Neural progenitor cell (in vitro differentiated cells): ENCODE measurements around the gene NCS1.

ENCODE experiments used
- EZH2 ChIP-seq: fragments of 200-600 bp; sonication (generic); IDR thresholded peaks from 2 replicates; pipeline ENCODE4 v1.6.1; 2017; ENCODE audit warnings: antibody characterized with exemption, mild to moderate bottlenecking, moderate library complexity
- TF ChIP-seq, protein P1 (sequence below): fragments of 200-600 bp; sonication (generic); IDR thresholded peaks from 2 replicates; pipeline ENCODE4 v1.5.1; 2017; ENCODE audit warnings: antibody characterized with exemption, mild to moderate bottlenecking

DNA sequence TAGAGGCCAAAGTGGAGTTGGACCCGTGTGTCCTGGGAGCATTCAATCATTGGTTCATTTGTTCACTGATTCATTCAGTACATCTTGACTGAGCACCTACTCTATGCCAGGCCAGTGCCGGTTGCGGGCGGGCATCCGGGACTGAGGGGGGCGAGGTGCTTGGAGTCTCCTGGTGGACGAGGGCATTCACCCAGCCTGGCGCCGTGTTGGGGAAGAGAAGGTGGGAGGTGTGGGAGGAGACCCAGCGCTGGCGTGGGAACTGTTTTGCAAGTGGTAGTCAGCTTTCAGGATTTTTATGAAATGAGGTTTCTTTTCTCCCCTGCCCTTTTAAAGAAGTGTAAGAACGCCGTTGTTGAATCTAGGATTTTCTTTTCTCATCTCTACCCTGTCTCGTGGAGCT lies 37.2 kb downstream of the NCS1 start:
- TF ChIP-seq, protein P1, sequence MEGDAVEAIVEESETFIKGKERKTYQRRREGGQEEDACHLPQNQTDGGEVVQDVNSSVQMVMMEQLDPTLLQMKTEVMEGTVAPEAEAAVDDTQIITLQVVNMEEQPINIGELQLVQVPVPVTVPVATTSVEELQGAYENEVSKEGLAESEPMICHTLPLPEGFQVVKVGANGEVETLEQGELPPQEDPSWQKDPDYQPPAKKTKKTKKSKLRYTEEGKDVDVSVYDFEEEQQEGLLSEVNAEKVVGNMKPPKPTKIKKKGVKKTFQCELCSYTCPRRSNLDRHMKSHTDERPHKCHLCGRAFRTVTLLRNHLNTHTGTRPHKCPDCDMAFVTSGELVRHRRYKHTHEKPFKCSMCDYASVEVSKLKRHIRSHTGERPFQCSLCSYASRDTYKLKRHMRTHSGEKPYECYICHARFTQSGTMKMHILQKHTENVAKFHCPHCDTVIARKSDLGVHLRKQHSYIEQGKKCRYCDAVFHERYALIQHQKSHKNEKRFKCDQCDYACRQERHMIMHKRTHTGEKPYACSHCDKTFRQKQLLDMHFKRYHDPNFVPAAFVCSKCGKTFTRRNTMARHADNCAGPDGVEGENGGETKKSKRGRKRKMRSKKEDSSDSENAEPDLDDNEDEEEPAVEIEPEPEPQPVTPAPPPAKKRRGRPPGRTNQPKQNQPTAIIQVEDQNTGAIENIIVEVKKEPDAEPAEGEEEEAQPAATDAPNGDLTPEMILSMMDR: no peak
- TF ChIP-seq EZH2: no peak
